CD14-positive monocyte (primary cell): ENCODE results near the gene COX7A2L. TPM values are rescaled to one million over a fixed set of nuclear protein-coding genes. Genes with fewer than 3 reads are reported as not detected.

Experiments
- DNase-seq, 3 donors: peaks; one replicate each; pipeline ENCODE4 v3.0.0-alpha.2; 2011 to 2022
- H2AFZ ChIP-seq: 2 replicates; pipeline ENCODE4 v1.6.0; 2012; ENCODE audit warnings: mild to moderate bottlenecking, low read depth, low read length, inconsistent platforms; ENCODE audit not compliant: insufficient read depth, poor library complexity, severe bottlenecking
- H3K27ac ChIP-seq, 2 donors: 1 replicate in 1 of 2; 2 replicates in 1 of 2; pipeline ENCODE4 v1.5.1; 2012 to 2013; ENCODE audit warnings: low read length in 2 of 2, control low read depth in 1 of 2, inconsistent platforms in 1 of 2, low read depth in 1 of 2, mild to moderate bottlenecking in 1 of 2
- H3K27me3 ChIP-seq, 2 donors: one replicate each; pipeline versions ENCODE4 v1.6.0 to v1.6.1; 2011 to 2013; ENCODE audit warnings: low read length in 2 of 2; ENCODE audit not compliant: control insufficient read depth in 2 of 2, insufficient read depth in 2 of 2
- H3K36me3 ChIP-seq, 2 donors: replicated peaks in 1 of 2; 1 replicate in 1 of 2; 2 replicates in 1 of 2; pipeline versions ENCODE4 v1.5.1 to v1.6.1; 2012 to 2013; ENCODE audit warnings: low read length in 2 of 2, control low read depth in 1 of 2, inconsistent platforms in 1 of 2, mild to moderate bottlenecking in 1 of 2; ENCODE audit not compliant: insufficient read depth in 2 of 2, control insufficient read depth in 1 of 2
- H3K4me1 ChIP-seq, 2 donors: 1 replicate in 1 of 2; 2 replicates in 1 of 2; pipeline versions ENCODE4 v1.5.1 to v1.6.1; 2012 to 2013; ENCODE audit warnings: low read length in 2 of 2, control low read depth in 1 of 2, inconsistent platforms in 1 of 2, mild to moderate bottlenecking in 1 of 2, moderate library complexity in 1 of 2; ENCODE audit not compliant: insufficient read depth in 2 of 2, control insufficient read depth in 1 of 2
- H3K4me2 ChIP-seq: replicated peaks from 2 replicates; pipeline ENCODE3; 2012; ENCODE audit warnings: low read length, moderate library complexity, mild to moderate bottlenecking; ENCODE audit not compliant: poor library complexity, severe bottlenecking; ENCODE audit errors: extremely low read depth
- H3K4me3 ChIP-seq, 3 experiments: fragments of 200-600 bp in 1 of 3; sonication (generic) in 1 of 3; replicated peaks in 1 of 3; 1 replicate in 2 of 3; 2 replicates in 1 of 3; pipeline ENCODE4 v1.5.1; 2011 to 2013; ENCODE audit warnings: low read length in 3 of 3, mild to moderate bottlenecking in 3 of 3, control low read depth in 2 of 3, low read depth in 2 of 3, inconsistent platforms in 1 of 3, moderate library complexity in 1 of 3
- H3K79me2 ChIP-seq: 2 replicates; pipeline ENCODE4 v1.6.0; 2012; ENCODE audit warnings: mild to moderate bottlenecking, control low read depth, inconsistent platforms, low read length, moderate library complexity; ENCODE audit not compliant: insufficient read depth
- H3K9ac ChIP-seq: 2 replicates; pipeline ENCODE4 v1.6.0; 2017; ENCODE audit warnings: low read length, mild to moderate bottlenecking; ENCODE audit not compliant: insufficient read depth, poor library complexity, severe bottlenecking
- H3K9me3 ChIP-seq, 2 donors: replicated peaks in 1 of 2; 1 replicate in 1 of 2; 2 replicates in 1 of 2; pipeline versions ENCODE4 v1.5.1 to v1.6.1; 2012 to 2013; ENCODE audit warnings: low read length in 2 of 2, control low read depth in 1 of 2; ENCODE audit not compliant: control insufficient read depth in 1 of 2, insufficient read depth in 1 of 2
- H4K20me1 ChIP-seq: 2 replicates; pipeline ENCODE4 v1.6.0; 2012; ENCODE audit warnings: mild to moderate bottlenecking, low read length, control low read depth, moderate library complexity; ENCODE audit not compliant: insufficient read depth
- H3K27ac Mint-ChIP-seq, 7 donors: one replicate each; pipeline ENCODE4 v1.8.0; 2020; ENCODE audit warnings: mild to moderate bottlenecking in 7 of 7, mixed read lengths in 7 of 7, moderate library complexity in 6 of 7, inconsistent platforms in 2 of 7
- H3K27me3 Mint-ChIP-seq, 3 donors: one replicate each; pipeline ENCODE4 v1.8.0; 2021 to 2022; ENCODE audit warnings: low read depth in 3 of 3, mild to moderate bottlenecking in 3 of 3, mixed read lengths in 3 of 3, moderate library complexity in 3 of 3, inconsistent platforms in 1 of 3
- H3K36me3 Mint-ChIP-seq, 2 donors: one replicate each; pipeline ENCODE4 v1.8.0; 2020; ENCODE audit warnings: mixed read lengths in 2 of 2, inconsistent platforms in 1 of 2, mild to moderate bottlenecking in 1 of 2
- H3K4me1 Mint-ChIP-seq: one replicate; pipeline ENCODE4 v1.8.0; 2020; ENCODE audit warnings: mild to moderate bottlenecking, mixed read lengths
- H3K4me3 Mint-ChIP-seq, 2 donors: one replicate each; pipeline ENCODE4 v1.8.0; 2020; ENCODE audit warnings: mild to moderate bottlenecking in 2 of 2, mixed read lengths in 2 of 2, moderate library complexity in 1 of 2
- H3K9me3 Mint-ChIP-seq, 7 donors: one replicate each; pipeline ENCODE4 v1.8.0; 2020 to 2022; ENCODE audit warnings: mixed read lengths in 7 of 7, mild to moderate bottlenecking in 6 of 7, moderate library complexity in 6 of 7, inconsistent platforms in 2 of 7
- WGBS: methylation state at CpG from one replicate; pipeline ENCODE4 v1.1.5; 2013; ENCODE audit warnings: missing lambda C conversion rate; ENCODE audit not compliant: insufficient coverage; 5-methylcytosine and 5-hydroxymethylcytosine counted together
- intact Hi-C, 2 donors: fragments of 100-400 bp; cut with micrococcal nuclease; formaldehyde crosslinking; loops; one replicate each; pipeline versions ENCODE4 v1.15.0 to v1.15.1; 2023
- polyA plus RNA-seq, 3 donors: library from polyadenylated mRNA; depleted of rRNA in 1 of 3; unstranded in 2 of 3; stranded (reverse) in 1 of 3; fragments of 300-500 nt in 2 of 3; fragments of >200 nt in 1 of 3; fragmentation: Illumina TruSeq in 2 of 3; gene quantifications; 1 replicate in 2 of 3; 2 replicates in 1 of 3; pipeline ENCODE4 v1.2.3, GENCODE V29; 2012 to 2021
- TF ChIP-seq, protein P1 (sequence below): fragments of 200-600 bp; IDR thresholded peaks from one replicate; pipeline ENCODE4 v1.8.0; 2022; ENCODE audit warnings: antibody characterized with exemption, mild to moderate bottlenecking

The COX7A2L gene
- polyA plus RNA-seq, 3 donors: 63.6 to 153 (median 144) TPM

DNA sequence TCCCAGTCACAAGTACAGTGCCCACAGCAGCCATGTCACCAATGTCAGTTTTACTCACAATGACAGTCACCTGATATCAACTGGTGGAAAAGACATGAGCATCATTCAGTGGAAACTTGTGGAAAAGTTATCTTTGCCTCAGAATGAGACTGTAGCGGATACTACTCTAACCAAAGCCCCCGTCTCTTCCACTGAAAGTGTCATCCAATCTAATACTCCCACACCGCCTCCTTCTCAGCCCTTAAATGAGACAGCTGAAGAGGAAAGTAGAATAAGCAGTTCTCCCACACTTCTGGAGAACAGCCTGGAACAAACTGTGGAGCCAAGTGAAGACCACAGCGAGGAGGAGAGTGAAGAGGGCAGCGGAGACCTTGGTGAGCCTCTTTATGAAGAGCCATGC is 31.3 kb downstream of the COX7A2L start:
- H2AFZ ChIP-seq: no peak overlapping the region
- TF ChIP-seq, protein P1, sequence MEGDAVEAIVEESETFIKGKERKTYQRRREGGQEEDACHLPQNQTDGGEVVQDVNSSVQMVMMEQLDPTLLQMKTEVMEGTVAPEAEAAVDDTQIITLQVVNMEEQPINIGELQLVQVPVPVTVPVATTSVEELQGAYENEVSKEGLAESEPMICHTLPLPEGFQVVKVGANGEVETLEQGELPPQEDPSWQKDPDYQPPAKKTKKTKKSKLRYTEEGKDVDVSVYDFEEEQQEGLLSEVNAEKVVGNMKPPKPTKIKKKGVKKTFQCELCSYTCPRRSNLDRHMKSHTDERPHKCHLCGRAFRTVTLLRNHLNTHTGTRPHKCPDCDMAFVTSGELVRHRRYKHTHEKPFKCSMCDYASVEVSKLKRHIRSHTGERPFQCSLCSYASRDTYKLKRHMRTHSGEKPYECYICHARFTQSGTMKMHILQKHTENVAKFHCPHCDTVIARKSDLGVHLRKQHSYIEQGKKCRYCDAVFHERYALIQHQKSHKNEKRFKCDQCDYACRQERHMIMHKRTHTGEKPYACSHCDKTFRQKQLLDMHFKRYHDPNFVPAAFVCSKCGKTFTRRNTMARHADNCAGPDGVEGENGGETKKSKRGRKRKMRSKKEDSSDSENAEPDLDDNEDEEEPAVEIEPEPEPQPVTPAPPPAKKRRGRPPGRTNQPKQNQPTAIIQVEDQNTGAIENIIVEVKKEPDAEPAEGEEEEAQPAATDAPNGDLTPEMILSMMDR: no peak
- H3K27me3 Mint-ChIP-seq: no peaks in the 10 kb centered on the region
- H3K36me3 ChIP-seq: peaks cover 81 to 97% of the 10 kb centered on the region in 2 donors
- no peaks in the 10 kb centered on the region for H3K9me3 ChIP-seq
- no peak for DNase-seq
- peaks cover 75 to 80% of the 10 kb centered on the region in 2 donors for H3K36me3 Mint-ChIP-seq
- H3K27me3 ChIP-seq: no peaks in the 10 kb centered on the region
- H3K27ac ChIP-seq: no peak overlapping the region
- H3K4me1 ChIP-seq: no peaks in the 10 kb centered on the region
- H3K9ac ChIP-seq: no peak overlapping the region
- H3K4me1 Mint-ChIP-seq: no peaks in the 10 kb centered on the region
- H3K27ac Mint-ChIP-seq: peak overlapping the region in 2 of 7 donors; percentile 48 to 73
- no peak overlapping the region for H3K4me3 ChIP-seq
- no peak overlapping the region for H3K4me3 Mint-ChIP-seq
- no peaks in the 10 kb centered on the region for H3K79me2 ChIP-seq
- intact Hi-C loops: no loop called here
- no peaks in the 10 kb centered on the region for H3K9me3 Mint-ChIP-seq
- no peak overlapping the region for H3K4me2 ChIP-seq
- 100% methylated on average over 2 of the region's 5 CpGs for WGBS
- no peaks in the 10 kb centered on the region for H4K20me1 ChIP-seq

DNA sequence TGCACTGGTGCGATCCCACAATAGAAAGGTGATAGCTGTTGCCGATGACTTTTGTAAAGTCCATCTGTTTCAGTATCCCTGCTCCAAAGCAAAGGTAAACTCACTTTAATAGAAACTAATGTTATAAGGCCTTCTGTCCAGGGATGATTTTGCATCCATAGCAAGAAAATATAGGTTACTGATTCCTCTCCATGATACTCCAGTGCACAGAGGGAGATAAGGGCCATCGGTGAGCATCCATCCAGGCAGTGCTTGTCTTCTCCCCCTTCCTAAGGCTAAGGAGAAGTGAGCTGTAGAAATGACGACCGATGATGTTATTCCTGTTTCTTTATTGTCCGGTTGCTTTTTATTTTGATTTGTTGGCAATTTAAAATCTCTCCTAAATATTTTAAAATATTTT is 32.1 kb downstream of the COX7A2L start:
- H3K27me3 Mint-ChIP-seq: no peaks in the 10 kb centered on the region
- intact Hi-C loops: no loop called here
- H3K36me3 Mint-ChIP-seq: peaks cover 69 to 77% of the 10 kb centered on the region in 2 donors
- no peak overlapping the region for H3K4me3 Mint-ChIP-seq
- no peak for DNase-seq
- TF ChIP-seq, protein P1: no peak
- H2AFZ ChIP-seq: no peak overlapping the region
- no peaks in the 10 kb centered on the region for H3K79me2 ChIP-seq
- peaks cover 77 to 97% of the 10 kb centered on the region in 2 donors for H3K36me3 ChIP-seq
- no peaks in the 10 kb centered on the region for H3K27me3 ChIP-seq
- H3K9me3 Mint-ChIP-seq: no peaks in the 10 kb centered on the region
- H3K4me1 ChIP-seq: no peaks in the 10 kb centered on the region
- H3K9me3 ChIP-seq: no peaks in the 10 kb centered on the region
- H3K27ac ChIP-seq: no peak overlapping the region
- H3K4me1 Mint-ChIP-seq: no peaks in the 10 kb centered on the region
- H3K27ac Mint-ChIP-seq: no peak overlapping the region
- no peaks in the 10 kb centered on the region for H4K20me1 ChIP-seq
- WGBS: no CpG with 5 or more reads among the region's 6 CpGs
- no peak overlapping the region for H3K9ac ChIP-seq
- H3K4me3 ChIP-seq: no peak overlapping the region
- H3K4me2 ChIP-seq: no peak overlapping the region
